ENCODE measurements around the gene XDH.

The XDH gene

DNA sequence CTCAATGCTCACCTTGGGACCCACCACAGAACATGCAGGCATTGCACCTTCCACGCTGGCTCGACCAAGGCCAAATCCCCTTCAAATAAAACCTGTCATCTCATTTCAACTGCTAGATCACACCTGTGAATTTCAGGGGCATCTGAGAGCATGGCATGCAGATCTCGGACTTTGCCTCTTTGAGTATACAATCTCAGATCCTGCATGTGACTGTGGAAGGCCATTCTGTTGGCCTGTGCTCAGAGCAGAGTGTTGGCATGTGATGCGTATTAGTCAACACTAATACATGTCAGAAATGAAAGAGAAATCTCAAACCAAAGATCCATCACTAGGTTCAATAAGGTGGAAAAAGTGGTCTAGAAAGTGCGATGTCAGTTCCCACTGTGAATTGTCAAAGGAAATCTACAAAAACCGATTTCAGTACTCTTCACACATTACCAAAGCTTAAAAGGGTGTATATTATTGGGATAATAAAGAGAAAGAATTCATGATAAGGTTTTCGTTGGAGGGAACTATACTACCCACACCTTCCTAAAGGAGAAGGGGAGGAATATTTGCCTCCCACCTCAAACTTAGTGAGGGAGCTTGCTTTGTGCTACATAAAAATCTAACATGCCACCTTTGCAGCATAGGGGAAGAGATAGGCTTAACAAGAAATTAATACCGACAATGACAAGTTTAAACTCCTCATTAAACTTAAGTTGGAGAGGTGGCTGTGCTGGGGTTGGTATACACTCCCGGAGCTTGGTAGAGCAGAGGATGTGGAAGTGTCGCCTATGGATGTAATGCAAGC lies 7.8 kb downstream of the XDH start:
- no peak for DNase-seq (ENCODE audit: low read depth, low spot score)
- no peak overlapping the region for H3K4me3 ChIP-seq (ENCODE audit: low read length)

DNA sequence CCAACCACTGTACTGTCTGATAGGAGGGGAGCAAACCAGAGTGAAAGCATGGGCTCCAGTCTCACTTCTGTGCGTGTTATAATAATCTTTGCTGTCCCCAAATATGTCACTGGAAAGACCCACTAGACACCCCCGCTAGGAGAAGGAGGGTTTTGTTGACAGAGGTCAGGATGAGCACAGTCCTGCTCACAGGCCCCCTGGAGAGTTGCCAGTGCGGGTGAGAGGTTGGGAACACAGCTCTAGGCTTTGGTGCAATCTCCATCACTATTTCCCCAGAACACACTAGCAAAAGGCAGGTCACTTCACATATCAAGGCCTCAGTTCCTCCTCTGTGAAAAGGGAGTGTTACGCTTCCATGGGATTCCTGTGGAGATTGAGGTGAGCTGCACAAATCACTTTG lies 9.7 kb downstream of the XDH start:
- DNase-seq (ENCODE audit: low read depth, low spot score) = no peak
- H3K4me3 ChIP-seq (ENCODE audit: low read length) = no peak overlapping the region

DNA sequence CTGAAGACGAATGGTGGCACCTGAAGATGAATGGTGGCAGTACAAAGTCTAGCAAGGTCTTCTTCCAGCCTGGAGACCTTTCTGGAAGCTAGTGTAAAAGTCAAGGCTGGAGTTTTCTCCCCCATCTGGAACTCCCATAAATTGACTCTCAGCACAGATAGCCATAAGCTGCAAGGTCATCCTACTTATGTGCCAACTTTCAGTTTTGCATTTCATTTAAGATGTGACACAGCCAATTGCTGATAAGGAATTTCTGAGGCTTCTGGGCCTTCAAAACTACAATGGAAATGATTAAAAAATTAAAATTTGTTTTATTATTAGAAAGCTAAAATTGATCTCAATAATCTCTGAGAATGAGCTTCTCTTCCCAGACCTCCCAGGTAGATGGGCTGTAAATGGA lies 10.2 kb downstream of the XDH start:
- H3K4me3 ChIP-seq (ENCODE audit: low read length) = no peak overlapping the region
- no peak for DNase-seq (ENCODE audit: low read depth, low spot score)

DNA sequence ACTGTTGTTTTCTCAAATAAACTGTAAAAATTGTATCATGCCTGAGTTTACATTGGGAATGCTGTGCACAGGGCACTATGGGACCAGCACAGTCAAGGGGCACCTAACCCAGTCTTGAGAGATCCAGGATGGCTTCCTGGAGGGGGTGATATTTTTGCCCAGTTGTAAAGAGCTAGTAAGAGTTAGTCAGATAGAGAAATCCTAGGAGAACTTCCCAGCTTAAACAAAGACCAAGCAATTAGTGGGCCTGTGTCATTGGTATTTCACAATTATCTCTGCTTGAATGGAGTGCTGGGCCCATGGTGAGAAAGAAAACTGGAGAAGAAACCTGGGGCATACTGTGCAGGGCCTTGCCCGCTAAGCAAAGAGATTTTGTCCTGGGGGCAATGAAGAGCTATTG lies 12.2 kb downstream of the XDH start:
- no peak overlapping the region for H3K4me3 ChIP-seq (ENCODE audit: low read length)

DNA sequence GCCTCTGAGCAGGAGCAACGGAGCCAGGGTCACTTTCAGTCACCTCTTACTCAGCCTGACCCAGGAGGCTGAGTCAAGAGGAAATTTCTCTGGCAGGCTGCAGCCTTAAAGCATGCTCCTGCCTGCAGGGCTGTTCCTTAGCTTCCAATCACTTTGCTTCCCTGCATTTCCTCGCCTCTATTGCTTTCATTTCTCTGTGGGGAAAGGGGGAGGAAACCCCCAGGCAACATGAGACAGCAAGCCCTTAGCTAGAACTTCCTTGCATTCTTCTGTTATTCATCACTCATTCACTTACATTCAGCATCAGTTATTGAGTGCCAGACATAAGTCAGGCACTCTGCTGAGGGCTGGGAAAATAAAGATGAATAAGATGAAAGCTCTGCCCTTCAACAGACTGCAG lies 13.0 kb downstream of the XDH start:
- DNase-seq (ENCODE audit: low read depth, low spot score) = no peak
- H3K4me3 ChIP-seq (ENCODE audit: low read length) = no peak overlapping the region

More for the DNA sequence above, 12.2 kb downstream of the XDH start:
- no peak for DNase-seq (ENCODE audit: low read depth, low spot score)

DNA sequence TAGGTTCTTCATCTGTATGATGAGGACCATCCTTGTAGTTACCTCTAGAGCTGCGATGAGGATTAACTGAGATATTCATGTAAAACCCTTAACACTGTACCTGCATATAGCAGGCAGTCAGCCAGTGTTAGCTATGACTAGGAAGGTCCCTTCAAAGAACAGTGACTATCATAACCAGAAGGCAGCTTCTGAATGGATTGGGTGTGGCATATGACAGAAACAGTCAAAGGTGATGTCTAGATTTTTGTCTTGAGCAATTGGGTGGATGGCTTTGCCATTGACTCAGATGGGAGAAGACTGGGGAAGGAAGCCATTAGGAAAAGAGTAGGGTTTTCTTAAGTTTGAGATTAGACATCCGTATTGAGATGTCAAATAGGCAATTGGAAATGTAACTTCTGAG lies 15.7 kb downstream of the XDH start:
- no peak overlapping the region for H3K4me3 ChIP-seq (ENCODE audit: low read length)
- DNase-seq (ENCODE audit: low read depth, low spot score) = no peak

DNA sequence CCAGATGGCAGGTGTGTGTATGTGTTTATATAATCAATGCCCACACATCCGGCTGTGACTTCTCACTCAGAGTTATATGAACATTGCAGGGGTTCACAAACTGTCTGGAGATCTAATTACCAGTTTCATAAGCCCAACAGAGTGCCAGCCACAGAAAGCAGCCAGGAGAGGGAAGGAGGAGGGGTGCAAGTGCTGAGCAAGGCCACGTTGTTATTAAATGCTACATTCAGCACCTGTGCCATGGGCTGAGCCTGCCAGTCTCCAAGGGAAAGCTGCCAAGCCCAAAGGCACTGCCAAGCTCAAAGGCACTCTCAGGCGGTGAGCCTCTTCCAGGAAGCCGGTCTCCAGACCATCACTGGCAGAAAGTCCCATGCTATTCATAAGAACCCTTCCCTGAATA lies 17.4 kb downstream of the XDH start:
- peak; percentile 41 for DNase-seq (ENCODE audit: low read depth, low spot score)

DNA sequence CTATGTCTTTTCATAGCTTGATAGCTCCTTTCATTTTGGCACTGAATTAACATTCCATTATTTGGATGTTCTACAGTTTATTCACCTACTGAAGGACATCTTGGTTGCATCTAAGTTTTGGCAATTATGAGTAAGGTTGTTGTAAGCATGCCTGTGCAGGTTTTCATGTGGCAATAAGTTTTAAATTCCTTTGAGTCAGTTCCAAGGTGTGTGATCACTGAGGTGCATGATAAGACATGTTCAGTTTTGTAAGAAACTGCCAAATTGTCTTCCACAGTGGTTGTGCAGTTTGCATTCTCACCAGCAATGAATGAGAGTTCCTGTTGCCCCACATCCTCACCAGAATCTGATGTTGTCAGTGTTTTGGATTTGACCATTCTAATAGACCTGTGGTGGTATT lies 24.2 kb downstream of the XDH start:
- DNase-seq (ENCODE audit: low read depth, low spot score) = no peak
- H3K4me3 ChIP-seq (ENCODE audit: low read length) = no peak overlapping the region

More for the DNA sequence above, 17.4 kb downstream of the XDH start:
- no peak overlapping the region for H3K4me3 ChIP-seq (ENCODE audit: low read length)

DNA sequence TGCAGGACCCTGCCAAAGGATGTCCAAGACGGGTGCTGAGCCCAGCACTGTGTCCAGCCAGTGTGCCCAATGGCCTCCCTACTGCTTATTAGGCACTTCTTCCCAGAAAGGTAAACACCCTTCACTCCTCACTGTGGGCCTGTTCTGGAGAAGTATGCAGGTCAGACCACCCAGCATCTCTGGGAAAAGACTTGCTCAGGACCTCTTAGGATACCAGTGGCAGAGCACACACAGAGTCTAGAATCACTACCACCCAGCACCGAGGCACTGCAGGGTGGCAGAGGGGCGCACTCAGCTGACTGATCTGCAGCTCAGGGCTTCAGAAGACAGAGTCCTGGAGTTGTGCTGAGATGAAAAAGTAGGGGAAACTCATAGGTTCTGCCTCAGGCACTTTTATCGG lies 25.8 kb downstream of the XDH start:
- no peak overlapping the region for H3K4me3 ChIP-seq (ENCODE audit: low read length)
- no peak for DNase-seq (ENCODE audit: low read depth, low spot score)

DNA sequence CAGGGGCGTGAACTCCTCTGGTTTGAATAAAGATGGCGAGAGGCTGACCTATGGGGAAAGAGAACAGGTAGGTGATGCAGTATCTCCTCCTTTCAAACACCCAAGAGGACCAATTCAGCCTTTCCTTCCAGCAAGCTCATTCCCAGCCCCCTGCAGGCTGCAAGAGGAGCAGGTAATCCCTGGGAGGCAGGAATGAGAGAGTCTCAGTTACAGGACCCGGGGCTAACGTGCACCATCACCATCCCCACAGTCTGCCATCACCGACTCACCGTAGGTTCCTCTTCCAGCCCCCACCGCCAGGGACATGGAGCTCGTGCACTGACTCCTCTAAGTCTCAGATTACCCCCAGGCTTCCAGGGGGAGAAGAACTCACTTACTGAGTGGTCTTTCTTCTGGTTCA lies 26.7 kb downstream of the XDH start:
- no peak overlapping the region for H3K4me3 ChIP-seq (ENCODE audit: low read length)
- DNase-seq (ENCODE audit: low read depth, low spot score) = no peak

DNA sequence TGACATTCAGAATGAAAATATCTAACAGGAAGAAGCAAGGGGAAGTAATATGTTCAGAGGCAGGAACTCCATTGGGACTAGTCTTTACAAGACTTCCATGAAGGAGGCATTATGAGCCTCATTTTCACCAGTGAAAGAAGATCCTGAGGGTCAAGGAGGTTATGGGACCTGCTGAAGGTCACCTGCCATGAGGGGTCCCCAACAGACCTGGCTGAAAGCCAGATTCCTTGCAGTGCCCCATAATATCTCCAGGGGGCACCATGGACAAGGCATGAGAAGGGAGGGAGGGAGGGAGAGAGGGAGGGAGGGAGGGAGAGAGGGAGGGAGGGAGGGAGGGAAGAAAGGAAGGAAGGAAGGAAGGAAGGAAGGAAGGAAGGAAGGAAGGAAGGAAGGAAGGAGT lies 27.9 kb downstream of the XDH start:
- no peak for DNase-seq (ENCODE audit: low read depth, low spot score)
- no peak overlapping the region for H3K4me3 ChIP-seq (ENCODE audit: low read length)

DNA sequence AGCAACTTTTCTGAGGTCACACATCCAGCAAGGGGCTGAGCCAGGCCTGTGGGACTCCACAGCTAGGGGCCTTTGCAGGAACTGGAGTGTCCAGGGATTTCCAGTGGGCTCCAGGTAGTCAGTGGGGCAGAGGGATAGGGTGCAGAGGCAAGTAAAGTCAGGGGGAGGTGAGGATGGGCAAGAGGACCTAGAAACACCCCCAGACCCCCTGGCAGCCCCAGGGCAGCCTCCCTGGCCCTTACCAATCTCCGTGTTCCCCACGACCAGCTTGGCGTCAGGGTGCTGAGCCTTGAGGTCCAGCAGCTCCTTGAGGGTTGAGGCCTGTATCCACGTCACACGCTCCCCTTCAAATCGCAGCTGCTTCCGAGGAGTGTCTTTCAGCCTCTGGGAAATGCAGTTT lies 28.4 kb downstream of the XDH start:
- DNase-seq (ENCODE audit: low read depth, low spot score) = no peak
- H3K4me3 ChIP-seq (ENCODE audit: low read length) = no peak overlapping the region

DNA sequence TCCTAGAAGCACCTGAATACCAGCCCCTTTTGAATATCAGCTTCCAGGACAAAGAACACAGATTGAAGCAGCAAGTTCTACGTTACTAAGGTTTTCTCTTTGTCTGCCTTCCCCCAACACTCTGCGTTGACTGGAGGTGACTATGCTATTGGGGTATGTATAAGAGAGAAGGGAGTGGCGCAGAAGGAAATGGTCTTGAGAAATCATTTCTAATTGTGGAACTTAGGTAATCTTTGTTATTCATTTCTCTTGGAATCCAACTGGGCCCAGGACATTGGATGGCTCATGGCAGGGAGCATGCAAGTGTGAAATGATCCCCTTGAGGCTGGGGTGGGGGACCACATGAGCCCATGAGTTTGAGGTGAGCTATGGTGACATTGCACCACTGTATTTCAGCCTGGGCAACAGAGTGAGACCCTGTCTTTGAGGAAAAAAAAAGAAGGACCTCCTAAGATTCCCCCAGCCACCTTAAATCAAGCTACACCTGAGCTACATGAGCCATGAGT lies 29.7 kb downstream of the XDH start:
- DNase-seq (ENCODE audit: low read depth, low spot score) = no peak
- no peak overlapping the region for H3K4me3 ChIP-seq (ENCODE audit: low read length)

DNA sequence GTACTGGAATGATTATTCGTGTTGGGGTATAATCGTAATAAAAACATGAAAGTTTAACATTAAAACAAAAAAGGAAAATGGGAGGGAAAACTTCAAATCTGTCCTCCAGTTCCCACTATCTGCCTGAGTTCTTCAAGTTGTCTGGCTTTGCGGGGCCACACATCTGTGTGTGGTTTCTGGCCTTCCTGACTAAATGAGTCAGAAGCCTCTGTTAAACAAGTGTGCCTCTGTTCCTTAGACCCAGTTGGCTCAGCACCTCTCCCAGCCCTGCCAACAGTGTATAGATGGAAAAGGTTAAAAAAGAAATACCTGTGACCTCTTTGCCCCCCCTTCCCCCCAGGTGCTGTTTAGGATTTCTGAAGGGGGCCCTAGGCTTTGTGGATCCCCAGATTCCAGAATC lies 30.2 kb downstream of the XDH start:
- H3K4me3 ChIP-seq (ENCODE audit: low read length) = no peak overlapping the region
- DNase-seq (ENCODE audit: low read depth, low spot score) = peak; percentile 20

DNA sequence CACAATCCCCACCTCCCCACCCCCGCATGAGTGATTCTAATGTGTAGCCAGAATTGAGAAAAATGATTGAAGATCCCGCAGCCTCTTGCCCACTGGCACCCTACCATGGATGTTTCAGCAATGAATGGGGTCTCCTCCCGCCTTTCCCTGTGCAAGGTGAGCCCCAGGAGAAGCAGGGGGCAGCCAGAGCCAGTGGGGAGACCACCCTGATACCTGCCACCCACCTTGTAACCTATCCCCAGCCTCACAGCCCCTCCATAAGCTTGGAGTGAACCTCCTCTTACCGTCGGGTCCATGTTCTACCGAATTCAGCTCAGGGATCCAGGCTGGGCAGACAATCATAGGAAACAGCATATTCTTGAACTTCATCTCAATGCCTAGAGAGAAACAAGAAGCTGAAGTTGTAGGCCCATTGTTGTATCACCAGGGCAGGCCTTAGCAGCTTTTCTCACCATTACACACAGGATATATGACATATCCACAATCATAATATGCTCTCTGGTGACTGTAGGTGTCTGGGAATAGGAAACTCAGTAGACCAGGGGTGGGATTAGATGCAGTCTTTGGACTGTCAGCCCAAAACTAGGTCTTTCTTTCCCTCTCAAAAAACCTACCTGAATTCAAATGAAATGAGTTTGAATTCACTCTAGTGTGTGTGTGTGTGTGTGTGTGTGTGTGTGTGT lies 30.9 kb downstream of the XDH start:
- no peak overlapping the region for H3K4me3 ChIP-seq (ENCODE audit: low read length)
- DNase-seq (ENCODE audit: low read depth, low spot score) = no peak

DNA sequence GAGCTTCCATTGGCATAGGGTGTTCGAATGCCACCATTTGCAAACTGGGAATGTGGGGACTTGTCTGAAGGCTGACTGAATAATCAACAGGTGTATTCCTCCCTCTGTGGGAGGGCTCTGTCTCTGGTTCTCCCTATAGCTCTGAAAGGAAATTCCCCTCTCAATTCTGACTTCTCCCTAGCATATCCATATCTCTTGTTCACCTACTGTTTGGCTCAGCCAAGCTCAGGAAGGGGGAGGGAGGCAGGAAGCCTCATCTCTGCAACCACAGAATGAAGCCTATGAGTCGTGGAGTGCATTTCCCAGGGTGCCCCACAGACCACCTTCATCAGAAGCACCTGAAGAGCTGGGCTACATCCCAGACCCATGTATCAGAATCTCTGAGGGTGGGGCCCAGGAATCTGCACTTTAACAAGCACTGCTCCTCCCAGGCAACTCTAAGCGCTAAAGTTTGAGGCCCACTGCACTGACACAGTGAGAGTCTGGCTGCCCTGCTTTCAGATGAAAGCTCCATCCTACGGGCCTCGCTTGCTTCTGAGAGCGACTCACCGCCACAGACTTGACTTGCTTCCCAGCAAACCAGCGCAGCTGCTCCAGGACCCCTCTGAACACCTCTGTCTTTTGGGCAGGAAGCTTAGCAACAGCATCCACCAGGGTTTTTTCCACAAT lies 32.0 kb downstream of the XDH start:
- peak; percentile 9 for DNase-seq (ENCODE audit: low read depth, low spot score)
- H3K4me3 ChIP-seq (ENCODE audit: low read length) = no peak overlapping the region

DNA sequence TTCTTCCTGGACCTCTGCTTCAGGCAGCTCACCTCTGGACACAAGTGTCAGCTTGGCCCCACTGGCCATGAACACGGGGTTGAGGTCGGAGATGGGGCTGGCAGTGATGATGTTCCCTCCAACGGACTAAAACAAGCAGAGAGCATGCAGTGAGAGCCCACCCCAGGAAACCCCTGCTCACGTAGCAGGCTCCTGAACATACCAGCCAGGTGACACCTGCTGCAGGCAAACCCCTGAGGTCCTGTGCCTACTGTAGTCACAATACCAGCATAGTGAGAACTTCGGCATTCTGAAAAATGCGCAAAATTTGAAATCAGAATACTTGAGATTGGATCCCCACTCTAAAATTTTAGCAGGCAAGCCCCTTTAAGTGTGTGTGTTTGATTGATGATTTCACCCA lies 32.9 kb downstream of the XDH start:
- no peak for DNase-seq (ENCODE audit: low read depth, low spot score)
- no peak overlapping the region for H3K4me3 ChIP-seq (ENCODE audit: low read length)

DNA sequence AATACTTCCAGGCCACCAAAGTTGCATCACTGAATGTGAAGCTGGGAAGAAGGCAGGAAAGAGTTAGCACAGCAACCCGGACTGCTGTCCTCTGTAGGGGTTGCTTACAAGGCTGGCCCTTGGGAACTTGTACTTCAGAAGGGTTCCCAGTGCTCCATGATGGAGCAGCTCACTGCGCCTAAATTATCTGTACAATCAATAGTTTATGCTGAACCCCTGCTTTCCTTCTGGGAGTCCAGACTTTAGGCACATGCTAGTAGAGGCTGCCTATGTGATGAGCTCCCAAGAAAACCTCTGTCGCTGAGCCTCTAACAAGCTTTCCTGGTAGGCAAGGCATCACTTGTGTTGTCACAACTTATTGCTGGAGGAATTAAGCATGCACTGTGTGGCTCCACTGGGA lies 34.3 kb downstream of the XDH start:
- no peak for DNase-seq (ENCODE audit: low read depth, low spot score)

DNA sequence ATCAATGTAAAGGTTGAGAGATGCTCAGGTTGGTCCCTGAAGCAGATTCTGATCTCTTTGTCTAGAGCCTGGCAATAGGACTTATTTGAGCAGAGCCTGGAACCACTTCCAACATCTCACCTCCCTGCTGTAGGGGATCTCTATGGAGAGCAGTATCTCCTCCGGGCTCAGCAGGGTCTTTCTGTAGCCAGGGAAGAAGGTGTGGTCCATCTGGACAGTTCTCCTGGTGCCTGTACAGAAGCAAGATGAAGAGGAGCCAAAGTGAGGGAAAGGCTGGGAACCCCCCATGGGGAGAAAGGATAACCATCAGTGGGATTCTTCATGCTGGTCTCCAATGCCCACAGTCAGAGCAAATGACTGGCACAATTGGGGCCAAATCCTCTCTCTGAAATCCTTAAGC lies 34.8 kb downstream of the XDH start:
- DNase-seq (ENCODE audit: low read depth, low spot score) = no peak
- no peak overlapping the region for H3K4me3 ChIP-seq (ENCODE audit: low read length)

More for the DNA sequence above, 34.3 kb downstream of the XDH start:
- H3K4me3 ChIP-seq (ENCODE audit: low read length) = no peak overlapping the region

DNA sequence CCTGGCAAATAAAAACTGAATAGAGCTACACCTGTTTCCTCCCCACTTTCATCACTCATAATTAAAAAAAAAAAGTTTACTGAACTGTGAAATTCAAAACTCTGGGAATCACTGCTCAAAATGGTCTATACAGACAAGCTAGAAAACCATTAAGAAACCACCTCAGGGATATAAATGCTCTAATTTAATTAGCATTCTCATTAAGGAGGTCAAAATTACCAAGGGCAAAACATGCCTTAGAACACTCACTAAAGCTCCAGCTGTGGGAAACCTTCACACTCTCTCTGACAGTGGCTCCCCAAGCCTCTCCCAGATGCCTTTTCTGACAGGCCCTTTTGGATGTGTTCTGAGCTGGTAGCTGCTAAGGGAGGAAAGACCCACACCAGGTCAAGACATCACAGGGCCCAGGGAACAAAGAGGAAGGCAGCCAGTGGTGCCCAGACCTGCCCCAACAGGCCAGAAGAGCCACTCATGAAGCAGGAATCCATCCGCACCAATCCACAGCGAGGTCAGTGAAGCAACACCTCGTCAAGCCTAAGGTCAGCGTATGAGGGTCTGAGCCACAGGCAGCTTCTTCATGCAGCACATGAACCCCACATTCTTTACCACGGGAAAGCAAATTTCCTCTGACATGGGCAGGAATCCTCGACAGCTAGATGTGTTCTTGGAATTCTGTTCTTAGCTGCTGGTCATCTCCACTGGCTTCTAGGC lies 35.6 kb downstream of the XDH start:
- H3K4me3 ChIP-seq (ENCODE audit: low read length) = no peak overlapping the region
- DNase-seq (ENCODE audit: low read depth, low spot score) = no peak

Measured in Jurkat, Clone E6-1 (cell line).